Activated T-cell treated with anti-CD3 and anti-CD28 coated beads for 24 hours (primary cell): ENCODE measurements around the gene AIRE.
"Not testable (repeated sequence)": the region's sequence is repeated elsewhere in the genome, so short reads cannot be mapped to it uniquely, and the experiment has no call there.

Source experiments
- DNase-seq: peaks from one replicate; pipeline ENCODE4 v3.0.0-alpha.2; 2020; ENCODE audit warnings: low read depth

Gene AIRE

DNA sequence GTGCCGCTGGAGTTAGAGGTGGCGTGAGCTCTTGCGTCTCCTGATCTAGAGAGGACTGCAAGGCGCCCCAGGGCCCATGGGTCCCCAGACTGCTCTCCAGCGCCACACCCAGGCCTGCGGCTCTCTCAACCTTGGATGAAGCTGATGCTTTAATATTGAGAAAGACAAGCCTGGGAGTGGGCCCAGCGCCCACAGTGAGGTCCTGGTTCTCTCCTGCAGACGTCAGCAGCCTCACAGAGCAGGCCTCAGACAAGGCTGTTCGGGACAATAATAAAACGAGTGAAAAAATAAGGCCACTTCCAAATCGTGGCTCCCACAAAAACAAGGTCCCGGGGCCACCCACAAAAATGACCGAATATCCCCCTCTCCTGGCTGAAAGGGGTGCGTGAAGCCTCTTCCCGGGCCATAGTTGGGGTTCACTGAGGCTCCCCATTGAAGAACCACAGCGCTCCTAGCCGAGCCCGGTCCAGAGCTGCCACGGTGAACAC lies 18.0 kb upstream of the AIRE start:
- no peak for DNase-seq

- DNase-seq: no peak
These were observed 16.6 kb upstream of the AIRE start for GRCh38 chr21:44269090-44269489.

DNA sequence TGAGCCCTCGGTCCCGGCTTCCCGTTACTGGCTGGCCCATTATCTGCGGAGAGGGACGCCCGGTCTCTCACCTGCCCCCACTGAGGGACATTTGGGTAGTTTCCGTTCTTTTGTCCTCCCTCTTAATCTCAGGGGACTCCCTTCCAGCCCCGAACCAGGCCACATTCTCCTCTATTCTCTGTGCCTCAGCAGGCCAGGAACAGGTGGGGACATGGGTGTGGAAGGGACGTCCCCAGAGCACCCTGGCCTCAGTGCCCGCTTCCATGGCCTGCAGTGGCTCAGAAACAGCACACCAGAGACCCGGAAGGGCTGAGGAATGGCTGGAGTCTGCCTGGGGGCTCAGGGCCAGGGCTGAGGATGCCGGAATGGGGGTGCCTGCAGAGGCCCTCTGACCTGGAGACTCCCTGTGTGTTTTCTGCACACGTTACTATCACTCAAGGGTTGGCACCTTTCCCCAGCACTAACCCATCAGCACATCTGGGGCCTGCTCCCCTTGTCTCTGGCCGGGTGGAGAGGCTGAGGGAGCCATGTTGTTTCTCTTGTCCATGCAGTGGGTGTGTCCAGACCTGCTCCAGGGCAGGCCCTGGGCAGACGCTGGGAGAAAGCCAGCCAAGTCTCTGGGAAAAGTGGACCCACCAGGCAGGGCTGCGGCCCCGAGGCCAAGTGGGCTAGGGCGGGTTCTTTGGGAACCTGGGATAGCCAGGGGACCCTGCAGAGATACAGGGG lies 14.0 kb upstream of the AIRE start:
- DNase-seq: no peak

DNA sequence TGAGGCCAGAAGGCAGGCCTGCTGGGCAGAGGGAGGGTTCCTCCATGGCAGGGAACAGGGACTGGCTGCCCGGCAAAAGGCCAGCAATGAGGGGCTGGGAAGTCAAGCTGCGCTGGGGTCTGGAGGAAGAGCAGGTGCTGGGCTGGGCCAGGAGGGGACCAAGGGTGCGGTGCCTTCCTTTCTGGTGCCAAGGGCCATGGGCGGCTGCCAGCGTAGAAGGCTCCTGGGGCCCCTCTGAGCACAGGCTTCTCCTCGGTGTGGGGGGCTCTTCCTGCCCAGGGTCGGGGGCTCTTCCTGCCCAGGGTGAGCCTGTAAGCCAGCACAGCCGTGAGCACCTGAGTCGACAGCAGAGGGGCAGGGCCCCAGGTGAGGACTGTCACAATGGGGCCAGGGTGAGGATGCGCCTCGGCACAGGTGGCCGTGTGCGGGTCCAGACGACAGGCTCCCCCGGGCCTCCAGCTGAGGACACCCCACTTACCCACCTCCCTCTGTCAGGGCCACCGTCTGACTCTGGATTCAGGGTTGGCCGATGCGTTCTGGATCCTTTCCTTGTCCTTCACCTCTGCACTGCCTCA lies 13.3 kb upstream of the AIRE start:
- no peak for DNase-seq

GRCh38 chr21:44273046-44273445 lies 12.6 kb upstream of the AIRE start:
- no peak for DNase-seq

DNA sequence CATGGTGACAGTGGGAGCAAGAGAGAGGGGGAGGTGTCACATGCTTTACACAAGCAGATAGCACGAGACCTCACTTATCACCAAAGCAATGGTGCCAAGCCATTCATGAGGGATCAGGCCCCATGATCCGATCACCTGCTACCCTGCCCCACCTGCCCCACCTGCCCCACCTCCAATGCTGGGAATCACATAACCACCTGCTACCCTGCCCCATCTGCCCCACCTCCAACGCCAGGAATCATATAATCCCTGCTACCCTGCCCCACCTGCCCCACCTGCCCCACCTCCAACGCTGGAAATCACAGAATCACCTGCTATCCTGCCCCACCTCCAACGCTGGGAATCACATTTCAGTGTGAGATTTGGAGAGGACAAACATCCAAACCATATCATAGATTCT lies 10.6 kb upstream of the AIRE start:
- no peak for DNase-seq

DNA sequence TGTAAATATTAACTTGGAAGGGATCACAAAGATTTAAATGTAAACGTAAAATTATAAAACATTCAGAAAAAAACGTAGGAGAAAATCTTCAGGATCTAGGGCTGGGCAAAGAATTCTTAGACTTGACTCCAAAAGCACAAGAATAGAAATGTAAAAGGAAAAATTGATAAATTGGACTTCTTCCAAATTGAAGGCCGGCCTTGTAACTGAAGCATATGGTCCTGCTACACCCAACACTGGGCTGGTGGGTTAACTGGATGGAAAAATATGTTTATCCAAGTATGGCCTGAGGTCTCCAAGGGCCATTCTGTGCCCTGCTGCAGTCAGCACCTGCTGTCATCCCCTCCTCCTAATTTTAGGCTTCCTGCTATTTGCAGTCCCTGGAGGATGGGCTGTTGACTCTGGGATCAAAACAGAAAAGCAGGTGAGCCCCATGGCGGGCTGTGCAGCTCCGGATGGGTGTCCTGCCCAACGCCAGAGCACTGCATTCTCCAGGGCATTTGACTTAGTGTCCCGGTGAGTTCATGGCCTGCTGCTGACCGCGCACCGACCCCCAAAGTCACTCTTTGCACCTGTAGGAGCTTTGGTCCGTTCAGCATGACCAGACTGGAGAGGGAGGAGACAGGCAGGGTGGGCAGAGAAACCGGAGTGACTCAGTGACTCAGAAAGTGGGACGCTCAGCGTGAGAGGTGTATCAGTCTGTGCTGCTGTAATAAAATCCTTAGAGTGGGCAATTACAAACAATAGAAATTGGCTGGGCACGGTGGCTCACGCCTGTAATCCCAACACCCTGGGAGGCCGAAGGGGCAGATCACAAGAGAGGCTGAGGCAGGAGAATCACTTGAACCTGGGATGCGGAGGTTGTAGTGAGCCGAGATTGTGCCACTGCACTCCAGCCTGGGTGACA lies 6.1 kb upstream of the AIRE start:
- DNase-seq: no peak

DNA sequence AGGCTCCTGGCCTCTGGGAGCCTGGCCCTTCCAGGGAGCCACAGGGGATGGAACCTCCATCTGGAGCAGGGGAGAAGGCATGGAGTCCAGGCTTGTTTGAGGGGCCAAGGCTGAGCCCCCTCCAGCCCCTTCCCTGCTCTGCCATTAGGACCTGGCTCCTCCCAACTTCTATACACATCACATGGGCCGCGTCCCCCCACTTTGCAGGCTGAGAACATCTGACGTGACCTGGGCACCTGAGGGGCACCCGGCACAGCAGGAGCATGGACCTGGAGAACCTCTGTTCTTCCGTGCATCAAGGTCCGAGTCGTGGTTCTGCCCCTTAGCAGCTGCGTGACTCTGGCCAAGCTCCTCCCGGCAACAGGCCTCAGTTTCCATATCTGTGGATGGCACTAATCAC lies 3.9 kb upstream of the AIRE start:
- DNase-seq: no peak

DNA sequence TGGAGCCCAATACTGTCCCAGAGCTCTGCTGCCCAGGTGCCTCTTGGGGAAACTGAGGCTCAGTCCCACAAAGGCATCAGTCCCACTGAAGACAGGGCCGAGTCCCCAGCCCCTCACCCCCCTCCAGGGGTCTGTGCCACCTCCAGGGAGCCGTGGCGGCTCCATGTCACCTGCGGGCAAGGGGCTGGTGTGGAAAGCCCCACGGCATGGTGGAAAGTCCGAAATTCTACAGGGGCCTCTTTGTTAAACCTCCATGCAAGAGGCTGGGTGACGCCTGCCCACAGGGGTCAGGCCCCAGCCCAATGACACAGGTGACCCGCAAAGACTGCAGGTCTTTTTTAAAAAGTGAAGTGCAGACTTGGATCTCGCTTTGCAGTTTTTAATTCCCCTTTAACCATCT lies 3.3 kb upstream of the AIRE start:
- DNase-seq: no peak

GRCh38 chr21:44283211-44283785 lies 2.4 kb upstream of the AIRE start:
- DNase-seq: not testable (repeated sequence)

- no peak for DNase-seq
These were observed 1.7 kb upstream of the AIRE start for GRCh38 chr21:44283948-44284347.

GRCh38 chr21:44286086-44286715 lies 525 bp downstream of the AIRE start:
- DNase-seq: no peak

- DNase-seq: no peak
These were observed 1.3 kb downstream of the AIRE start for GRCh38 chr21:44286716-44287632.

DNA sequence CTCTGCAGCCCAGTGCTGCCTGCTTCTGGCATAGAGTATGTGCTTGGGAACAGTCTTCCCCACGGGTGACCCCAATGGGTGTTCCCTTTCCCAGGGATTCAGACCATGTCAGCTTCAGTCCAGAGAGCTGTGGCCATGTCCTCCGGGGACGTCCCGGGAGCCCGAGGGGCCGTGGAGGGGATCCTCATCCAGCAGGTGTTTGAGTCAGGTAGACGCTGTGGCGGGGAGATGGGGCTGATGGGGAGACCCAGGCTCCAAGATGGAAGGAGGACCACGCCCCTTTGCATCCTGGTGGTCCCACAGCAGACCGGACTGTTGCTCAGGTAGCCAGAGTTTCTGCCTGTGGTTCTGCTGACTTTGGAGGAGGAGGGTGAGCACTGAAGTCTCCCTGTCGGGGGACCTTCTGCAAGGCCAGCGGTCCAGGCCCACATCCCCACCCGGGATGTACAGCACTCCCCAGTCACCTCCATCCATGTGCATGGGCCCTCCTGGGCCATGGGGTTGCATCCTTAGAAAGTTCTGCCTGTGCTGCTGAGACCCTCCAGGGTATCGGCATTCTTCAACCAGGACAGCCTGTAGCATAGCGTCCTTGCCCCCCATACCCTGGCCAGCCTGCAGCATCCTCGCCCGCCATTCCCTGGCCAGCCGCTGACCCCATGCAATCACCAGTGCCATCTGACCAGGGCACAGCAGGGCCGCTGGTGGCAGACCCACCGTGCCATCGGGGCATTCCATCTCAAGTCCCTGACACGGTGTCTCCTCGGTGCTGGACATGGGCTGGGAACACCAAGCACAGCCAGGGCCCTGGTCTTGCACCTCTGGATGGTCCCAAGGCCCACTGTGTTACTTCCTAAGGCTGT lies 2.8 kb downstream of the AIRE start:
- no peak for DNase-seq

GRCh38 chr21:44289381-44290010 lies 3.8 kb downstream of the AIRE start:
- no peak for DNase-seq

DNA sequence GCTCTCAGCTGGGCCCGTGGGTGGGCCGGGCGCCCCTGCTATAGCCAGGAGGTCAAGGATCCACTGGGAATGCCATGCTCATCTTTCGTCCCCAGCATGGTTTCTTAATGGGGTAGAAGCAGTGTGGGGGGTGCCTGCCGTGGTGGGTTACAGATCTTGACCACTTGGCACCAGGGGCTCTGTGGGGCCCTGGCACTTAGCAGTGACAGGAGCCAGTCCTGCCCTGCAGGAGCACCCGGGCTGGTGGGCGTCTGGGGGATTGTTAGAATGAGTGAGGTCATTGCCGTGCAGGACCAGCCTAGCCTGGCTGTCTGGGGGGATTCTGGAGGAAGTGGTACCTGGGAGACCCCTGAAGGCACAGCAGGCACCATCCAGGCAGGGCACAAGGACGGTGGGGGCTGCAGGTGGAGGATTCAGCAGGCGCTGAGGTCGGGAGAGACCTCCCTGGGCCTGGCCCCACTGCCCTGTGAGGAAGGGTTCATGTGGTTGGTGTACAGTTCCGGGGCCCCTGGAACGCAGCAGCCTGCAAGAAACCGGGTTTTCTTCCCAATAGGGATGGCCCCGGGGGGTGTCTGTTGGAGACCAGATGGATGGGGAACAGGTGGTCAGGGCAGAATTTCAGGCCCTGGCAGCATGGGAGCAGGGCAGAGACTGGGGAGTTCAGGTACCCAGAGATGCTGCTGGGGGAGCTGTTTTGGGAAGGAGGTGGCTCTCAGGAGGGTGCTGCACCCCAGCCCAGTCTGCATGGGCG lies 4.8 kb downstream of the AIRE start:
- no peak for DNase-seq

- no peak for DNase-seq
These were observed 5.6 kb downstream of the AIRE start for GRCh38 chr21:44291078-44291935.
